Smooth muscle cell (in vitro differentiated cells): ENCODE results near the gene RRP1B. TPM values are rescaled to one million over a fixed set of nuclear protein-coding genes. Genes with fewer than 3 reads are reported as not detected.

Experiments used
- DNase-seq: peaks from one replicate; lab custom pipeline; 2025; ENCODE audit not compliant: unreplicated experiment; lab: John Stamatoyannopoulos, UW
- H2AFZ ChIP-seq: fragments of 200-600 bp; sonication (generic); 2 replicates; pipeline ENCODE4 v1.6.0; 2016; ENCODE audit warnings: antibody characterized with exemption, low read depth, mild to moderate bottlenecking
- H3F3A ChIP-seq: fragments of 200-600 bp; sonication (generic); 2 replicates; pipeline ENCODE4 v1.6.0; 2017; ENCODE audit warnings: antibody characterized with exemption, low read depth
- H3K27ac ChIP-seq: fragments of 200-600 bp; sonication (generic); 2 replicates; pipeline ENCODE4 v1.5.1; 2016; ENCODE audit warnings: low read depth, mild to moderate bottlenecking
- H3K27me3 ChIP-seq: fragments of 200-600 bp; sonication (generic); 2 replicates; pipeline ENCODE4 v1.6.1; 2016; ENCODE audit warnings: low read depth, mild to moderate bottlenecking
- H3K36me3 ChIP-seq: fragments of 200-600 bp; sonication (generic); 2 replicates; pipeline ENCODE4 v1.5.1; 2016; ENCODE audit warnings: low read depth
- H3K4me1 ChIP-seq: fragments of 200-600 bp; sonication (generic); 2 replicates; pipeline ENCODE4 v1.5.1; 2016; ENCODE audit warnings: low read depth
- H3K4me2 ChIP-seq: fragments of 200-600 bp; sonication (generic); 2 replicates; pipeline ENCODE4 v1.6.0; 2016; ENCODE audit warnings: mild to moderate bottlenecking
- H3K4me3 ChIP-seq: fragments of 200-600 bp; sonication (generic); 2 replicates; pipeline ENCODE4 v1.5.1; 2016; ENCODE audit warnings: mild to moderate bottlenecking
- H3K79me2 ChIP-seq: fragments of 200-600 bp; sonication (generic); 2 replicates; pipeline ENCODE4 v1.6.0; 2016; ENCODE audit warnings: low read depth, mild to moderate bottlenecking
- H3K9ac ChIP-seq: fragments of 200-600 bp; sonication (generic); 2 replicates; pipeline ENCODE4 v1.6.0; 2016; ENCODE audit warnings: low read depth
- H3K9me3 ChIP-seq: fragments of 200-600 bp; sonication (generic); replicated peaks from 2 replicates; pipeline ENCODE4 v1.5.1; 2016; ENCODE audit warnings: low read depth
- H4K20me1 ChIP-seq: fragments of 200-600 bp; sonication (generic); 2 replicates; pipeline ENCODE4 v1.6.0; 2016; ENCODE audit warnings: low read depth
- CTCF ChIP-seq: fragments of 200-600 bp; sonication (generic); IDR thresholded peaks from 2 replicates; pipeline ENCODE4 v1.5.1; 2017; ENCODE audit warnings: borderline replicate concordance, mild to moderate bottlenecking, antibody characterized with exemption; ENCODE audit not compliant: insufficient read depth, poor library complexity, severe bottlenecking
- WGBS: methylation state at CpG from one replicate; pipeline ENCODE4 v1.1.7; 2016; ENCODE audit warnings: low lambda C conversion rate; 5-methylcytosine and 5-hydroxymethylcytosine counted together
- polyA plus RNA-seq: library from polyadenylated mRNA; unstranded; fragments of >200 nt; fragmentation: Nextera tagmentation; extraction: Ambion mirVana; gene quantifications from 2 replicates; pipeline ENCODE4 v1.2.1, GENCODE V29; 2016
- total RNA-seq: library from RNA; depleted of rRNA; stranded (reverse); fragments of >200 nt; gene quantifications from 2 replicates; pipeline ENCODE4 v1.2.3, GENCODE V29; 2014

RRP1B gene
- total and polyA plus RNA-seq, 2 experiments from 2014 or later: 10.6 to 19.3 TPM

- H3K4me2 ChIP-seq: peak overlapping the region; percentile 72
- H4K20me1 ChIP-seq: peaks cover 84% of the 10 kb centered on the region
- DNase-seq: no peak
- H3K9me3 ChIP-seq: no peaks in the 10 kb centered on the region
- no peaks in the 10 kb centered on the region for H3K36me3 ChIP-seq
- H3K27me3 ChIP-seq: no peaks in the 10 kb centered on the region
- TF ChIP-seq CTCF: peak; percentile 14
- 66% methylated on average over 10 of the region's 10 CpGs for WGBS
- peaks cover 26% of the 10 kb centered on the region for H3F3A ChIP-seq
- peaks cover 67% of the 10 kb centered on the region for H3K79me2 ChIP-seq
- peak overlapping the region; percentile 99 for H3K27ac ChIP-seq
- no peak overlapping the region for H2AFZ ChIP-seq
- H3K9ac ChIP-seq: peak overlapping the region; percentile 87
- peaks cover 19% of the 10 kb centered on the region for H3K4me1 ChIP-seq
- peak overlapping the region; percentile 63 for H3K4me3 ChIP-seq
Measured at GRCh38 chr21:43727519-43728153, 68.3 kb downstream of the RRP1B start.

- DNase-seq: no peak
- TF ChIP-seq CTCF: no peak
- 30% methylated on average over 6 of the region's 7 CpGs for WGBS
- H3K9ac ChIP-seq: peak overlapping the region; percentile 87
- H3K4me1 ChIP-seq: peaks cover 19% of the 10 kb centered on the region
- no peak overlapping the region for H2AFZ ChIP-seq
- no peaks in the 10 kb centered on the region for H3K36me3 ChIP-seq
- peak overlapping the region; percentile 63 for H3K4me3 ChIP-seq
- H4K20me1 ChIP-seq: peaks cover 84% of the 10 kb centered on the region
- peak overlapping the region; percentile 99 for H3K27ac ChIP-seq
- H3K9me3 ChIP-seq: no peaks in the 10 kb centered on the region
- peaks cover 66% of the 10 kb centered on the region for H3K79me2 ChIP-seq
- peak overlapping the region; percentile 72 for H3K4me2 ChIP-seq
- H3F3A ChIP-seq: peaks cover 26% of the 10 kb centered on the region
- no peaks in the 10 kb centered on the region for H3K27me3 ChIP-seq
Measured at GRCh38 chr21:43728154-43728466, 68.8 kb downstream of the RRP1B start.

GRCh38 chr21:43728467-43729390 is 69.4 kb downstream of the RRP1B start:
- Histone ChIP-seq H3K4me3 (peak overlapping the region; percentile 63), H2AFZ (no peak overlapping the region), H3F3A (peaks cover 26% of the 10 kb centered on the region), H3K27me3 (no peaks in the 10 kb centered on the region), H3K4me1 (peaks cover 19% of the 10 kb centered on the region), H3K9me3 (no peaks in the 10 kb centered on the region), H3K4me2 (peak overlapping the region; percentile 94), H3K9ac (peak overlapping the region; percentile 94), H3K36me3 (no peaks in the 10 kb centered on the region), H3K27ac (peak overlapping the region; percentile 99), H3K79me2 (peaks cover 60% of the 10 kb centered on the region), H4K20me1 (peaks cover 84% of the 10 kb centered on the region)
- TF ChIP-seq CTCF: peak; percentile 44
- WGBS: 2% methylated on average over 58 of the region's 59 CpGs
- peak; percentile 87 for DNase-seq
